Upper lobe of right lung (tissue), 1 donor: ENCODE results near the gene PSMB3. TPM values are rescaled to one million over a fixed set of nuclear protein-coding genes. Genes with fewer than 3 reads are reported as not detected.
A peak's percentile ranks its signal among the peaks of the same experiment; 100 is the strongest.

Source experiments
- ATAC-seq: fragments of 200-7000 bp; cut with Tn5 transposase; one replicate; pipeline ENCODE4 v1.9.1; 2020; ENCODE audit warnings: mild to moderate bottlenecking, moderate library complexity
- DNase-seq: peaks from one replicate; pipeline ENCODE4 v3.0.0-alpha.2; 2020
- H3K27ac ChIP-seq: fragments of 200-600 bp; one replicate; pipeline ENCODE4 v1.8.0; 2022
- H3K27me3 ChIP-seq: fragments of 200-600 bp; one replicate; pipeline ENCODE4 v1.8.0; 2022; ENCODE audit warnings: mild to moderate bottlenecking
- H3K36me3 ChIP-seq: fragments of 200-600 bp; one replicate; pipeline ENCODE4 v1.8.0; 2022
- H3K4me1 ChIP-seq: fragments of 200-600 bp; one replicate; pipeline ENCODE4 v1.8.0; 2022
- H3K4me3 ChIP-seq: fragments of 200-600 bp; one replicate; pipeline ENCODE4 v1.8.0; 2022; ENCODE audit warnings: mild to moderate bottlenecking
- H3K9me3 ChIP-seq: fragments of 200-600 bp; one replicate; pipeline ENCODE4 v1.8.0; 2022
- CTCF ChIP-seq: fragments of 200-600 bp; IDR thresholded peaks from one replicate; pipeline ENCODE4 v1.8.0; 2022; ENCODE audit warnings: antibody characterized with exemption
- intact Hi-C: fragments of 100-400 bp; cut with DNase I; formaldehyde crosslinking; loops from one replicate; pipeline ENCODE4 v1.11.0; 2022
- total RNA-seq: library from RNA; stranded (reverse); fragmentation: NEBNext Ultra II Directional; extraction: Animal tissue kit (Norgen Biotek cat#: 25700); gene quantifications from one replicate; pipeline ENCODE4 v1.2.1, GENCODE V29; 2021
- donor health status: DM: no; HTN: yes; CAD: no; lungs with severe emphysema.

Gene PSMB3
- total RNA-seq, 1 donor from 2014 or later: 127 TPM

DNA sequence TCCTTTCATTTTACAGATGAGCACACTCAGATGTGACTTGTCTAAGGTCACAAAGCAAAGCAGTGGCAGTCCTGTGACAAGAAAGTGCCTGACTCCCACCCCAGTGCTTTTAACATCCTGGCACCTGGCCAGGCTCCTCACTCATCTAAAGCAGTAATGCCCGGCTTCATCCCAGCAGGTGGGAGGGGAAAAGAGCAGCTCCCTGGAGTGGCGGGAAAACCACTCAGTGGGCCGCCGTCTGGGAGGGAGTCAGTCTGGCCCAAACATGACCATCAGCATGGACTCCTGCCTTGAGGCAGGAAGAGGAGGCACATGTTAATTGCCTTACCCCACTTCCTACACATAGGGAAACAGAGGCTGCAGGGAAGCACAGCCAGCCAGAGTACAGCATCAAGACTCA, 7.0 kb upstream of the PSMB3 start:
- ATAC-seq: no peak

DNA sequence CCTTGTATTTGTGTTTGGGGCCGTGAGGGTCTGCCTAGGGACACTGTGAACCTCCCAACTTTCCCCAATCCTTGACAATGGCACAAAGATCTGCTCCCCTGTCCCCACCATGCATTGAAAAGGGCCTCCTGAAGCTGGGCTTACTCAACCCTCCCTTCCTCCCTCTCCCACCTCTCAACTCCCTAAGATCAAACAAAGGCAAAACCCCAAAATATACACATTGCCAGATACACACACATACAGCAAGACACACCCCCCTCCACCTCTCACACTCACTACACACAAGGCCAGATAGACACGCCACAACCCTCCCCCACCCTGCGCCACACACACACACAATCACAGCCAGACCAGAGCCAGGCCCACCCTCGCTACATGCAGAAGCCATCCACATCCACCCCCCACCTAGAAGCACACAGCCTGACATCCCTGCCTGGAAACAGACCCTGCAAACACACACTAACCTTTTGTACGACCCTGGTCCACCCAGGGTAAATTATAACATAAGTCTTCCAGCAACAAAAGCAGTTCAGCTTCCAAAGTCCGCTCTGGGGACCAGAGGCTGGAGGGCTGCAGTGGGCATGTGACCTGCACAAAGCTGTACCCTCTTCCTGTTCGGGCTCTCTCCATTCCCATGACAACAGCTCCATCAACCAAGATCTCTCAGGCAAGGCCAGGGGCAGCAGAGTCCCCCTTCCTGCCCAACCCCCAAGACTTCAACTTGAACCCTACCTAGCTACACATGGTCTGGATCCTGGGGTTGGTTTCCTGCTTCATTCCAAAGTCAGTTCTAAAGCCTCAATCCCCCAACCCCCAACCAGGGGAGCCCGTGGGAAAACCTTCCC, 6.3 kb upstream of the PSMB3 start:
- no peak for TF ChIP-seq CTCF
- no peaks in the 10 kb centered on the region for H3K36me3 ChIP-seq
- DNase-seq (no peak), ATAC-seq (no peak)
- H3K27ac ChIP-seq: no peak overlapping the region
- H3K4me1 ChIP-seq: peaks cover 59% of the 10 kb centered on the region
- no peaks in the 10 kb centered on the region for H3K27me3 ChIP-seq
- peak overlapping the region; percentile 96 for H3K4me3 ChIP-seq
- intact Hi-C loops: no loop called here
- H3K9me3 ChIP-seq: no peaks in the 10 kb centered on the region

More for the DNA sequence above, 7.0 kb upstream of the PSMB3 start:
- Histone ChIP-seq H3K36me3 (no peaks in the 10 kb centered on the region), H3K4me3 (no peak overlapping the region), H3K9me3 (no peaks in the 10 kb centered on the region), H3K4me1 (peaks cover 52% of the 10 kb centered on the region), H3K27ac (no peak overlapping the region), H3K27me3 (no peaks in the 10 kb centered on the region)
- no peak for TF ChIP-seq CTCF
- DNase-seq: no peak
- intact Hi-C loops: no loop called here

DNA sequence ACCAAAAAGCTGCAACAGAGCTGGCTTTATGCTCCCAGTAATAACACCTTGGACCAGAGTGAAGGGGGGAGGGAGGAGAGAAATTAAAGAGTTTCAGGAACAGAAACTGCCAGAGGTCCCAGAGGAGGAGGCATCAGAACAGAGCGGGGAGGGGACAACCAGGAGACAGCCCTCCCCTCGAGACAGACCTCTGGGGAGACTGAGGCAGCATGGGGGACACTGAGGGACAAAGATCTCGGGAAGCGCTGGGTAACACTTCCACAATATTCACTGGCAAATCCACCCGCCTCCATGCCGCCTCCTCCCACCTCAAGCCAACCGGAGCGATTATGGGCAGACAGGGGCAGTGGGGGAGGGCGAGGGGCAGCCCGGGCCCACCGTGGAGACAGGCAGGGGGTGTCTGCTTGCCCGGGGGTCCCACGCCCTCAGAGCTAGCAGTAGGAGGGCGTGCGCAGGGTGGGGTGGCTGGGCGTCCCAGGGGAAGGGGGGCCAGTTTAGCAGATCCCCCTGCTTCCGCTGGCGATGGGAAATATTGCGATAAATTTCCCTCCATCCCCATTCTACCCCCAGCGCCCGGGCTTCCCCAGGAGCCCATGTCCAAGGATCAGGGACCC, 5.6 kb upstream of the PSMB3 start:
- no peak for ATAC-seq
- Histone ChIP-seq H3K9me3 (no peaks in the 10 kb centered on the region), H3K27me3 (no peaks in the 10 kb centered on the region), H3K4me1 (peaks cover 56% of the 10 kb centered on the region), H3K27ac (peak overlapping the region; percentile 78), H3K36me3 (no peaks in the 10 kb centered on the region), H3K4me3 (peak overlapping the region; percentile 96)
- no peak for DNase-seq
- no peak for TF ChIP-seq CTCF
- intact Hi-C loops: no loop called here

DNA sequence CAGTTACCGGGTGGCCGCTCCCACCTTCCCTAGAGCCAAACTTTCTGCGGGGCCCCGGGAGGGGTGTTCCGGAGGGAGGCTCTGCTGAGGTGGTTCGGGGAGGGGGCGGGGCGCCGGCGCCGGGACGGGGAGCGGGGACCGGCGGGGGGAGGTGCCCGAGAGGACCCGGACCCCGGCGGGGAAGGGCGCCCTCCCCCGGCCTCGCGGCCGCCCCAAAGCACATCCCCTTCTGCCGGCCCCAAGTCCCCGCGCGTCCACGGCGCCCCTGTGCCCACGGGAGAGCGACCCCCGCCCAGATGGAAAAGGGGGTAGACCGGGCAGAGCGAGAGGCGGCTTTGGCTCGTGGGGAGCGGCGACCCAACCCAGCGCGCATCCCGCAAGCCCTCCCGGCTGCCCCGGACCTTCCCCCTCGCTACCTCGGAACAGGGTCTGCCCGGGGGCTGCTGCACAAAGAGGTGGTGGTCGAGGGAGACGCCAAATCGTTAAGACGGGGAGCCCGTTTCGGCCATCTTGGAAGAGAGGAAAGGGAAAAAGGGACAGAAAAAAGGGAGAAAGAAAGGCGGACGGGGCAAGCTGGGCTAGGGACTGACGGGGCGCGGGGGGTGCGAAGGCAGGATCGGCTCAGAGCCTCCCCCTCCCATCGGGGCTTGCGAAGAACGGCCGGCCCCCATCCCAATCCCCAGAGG, 4.9 kb upstream of the PSMB3 start:
- intact Hi-C loops: no loop called here
- Histone ChIP-seq H3K4me1 (peaks cover 50% of the 10 kb centered on the region), H3K36me3 (no peaks in the 10 kb centered on the region), H3K4me3 (peak overlapping the region; percentile 96), H3K27ac (peak overlapping the region; percentile 78), H3K27me3 (no peaks in the 10 kb centered on the region), H3K9me3 (no peaks in the 10 kb centered on the region)
- ATAC-seq (no peak), DNase-seq (peak; percentile 82)
- TF ChIP-seq CTCF: no peak

- DNase-seq: peak; percentile 94
- peak within 1 kb of the TSS; percentile 93 for H3K27ac ChIP-seq
- TF ChIP-seq CTCF: no peak
- no peaks in the 10 kb centered on the region for H3K9me3 ChIP-seq
- no peaks in the 10 kb centered on the region for H3K27me3 ChIP-seq
- peak within 1 kb of the TSS; percentile 96 for H3K4me3 ChIP-seq
- H3K36me3 ChIP-seq: no peaks in the 10 kb centered on the region
- H3K4me1 ChIP-seq: peaks cover 45% of the 10 kb centered on the region
- ATAC-seq: peak; percentile 43
- intact Hi-C loops: no loop called here
Observed at GRCh38 chr17:38748149-38748891, 4.2 kb upstream of the PSMB3 start, which contains the start of gene PCGF2. TSS of gene PCGF2 (minus strand) at chr17:38748336. CDS start at chr17:38740402, 7,934 bp downstream.
